MCF 10A (cell line): Measurements from ENCODE around the gene KREMEN1. TPM values are rescaled to one million over a fixed set of nuclear protein-coding genes. Genes with fewer than 3 reads are reported as not detected.

Experiments
- BruUV-seq: library from RNA; stranded (reverse); fragments of 400-500 nt; replicated peaks from 2 replicates; lab custom pipeline; 2021; lab: Mats Ljungman, UMichigan
- CTCF ChIA-PET: fragments of 300-600 bp; sonication (Branson Sonifier 250); formaldehyde crosslinking; extraction: SDS; loops from one replicate; lab custom pipeline; 2021; ENCODE audit warnings: antibody characterized with exemption, inconsistent platforms; lab: Yijun Ruan, JAX
- POLR2A ChIA-PET: fragments of 300-600, 350-650 bp; sonication (Branson Sonifier 250); formaldehyde crosslinking; extraction: SDS; loops from one replicate; lab custom pipeline; 2020; ENCODE audit warnings: antibody characterized with exemption, inconsistent platforms; lab: Yijun Ruan, JAX
- DNase-seq: peaks from one replicate; pipeline ENCODE4 v3.0.0-alpha.2; 2018; ENCODE audit not compliant: unreplicated experiment
- H3K27ac Mint-ChIP-seq: one replicate; pipeline ENCODE4 v1.8.0; 2022; ENCODE audit warnings: mild to moderate bottlenecking, low read depth, mixed read lengths; ENCODE audit not compliant: unreplicated experiment
- H3K27me3 Mint-ChIP-seq: one replicate; pipeline ENCODE4 v1.8.0; 2022; ENCODE audit warnings: mixed read lengths; ENCODE audit not compliant: insufficient read depth, unreplicated experiment
- H3K36me3 Mint-ChIP-seq: one replicate; pipeline ENCODE4 v1.8.0; 2022; ENCODE audit warnings: mild to moderate bottlenecking, moderate library complexity, mixed read lengths; ENCODE audit not compliant: insufficient read depth, unreplicated experiment
- H3K4me1 Mint-ChIP-seq: one replicate; pipeline ENCODE4 v1.8.0; 2022; ENCODE audit warnings: mixed read lengths; ENCODE audit not compliant: insufficient read depth, unreplicated experiment
- H3K4me3 Mint-ChIP-seq: one replicate; pipeline ENCODE4 v1.8.0; 2022; ENCODE audit warnings: mild to moderate bottlenecking, moderate library complexity, mixed read lengths; ENCODE audit not compliant: unreplicated experiment
- H3K9me3 Mint-ChIP-seq: one replicate; pipeline ENCODE4 v1.8.0; 2022; ENCODE audit warnings: mixed read lengths; ENCODE audit not compliant: unreplicated experiment
- CTCF ChIP-seq: fragments of 200-600 bp; IDR thresholded peaks from one replicate; pipeline ENCODE4 v1.8.0; 2022; ENCODE audit warnings: antibody characterized with exemption, mild to moderate bottlenecking; ENCODE audit not compliant: unreplicated experiment
- intact Hi-C: fragments of 100-400 bp; cut with micrococcal nuclease; formaldehyde crosslinking; loops from 2 replicates; pipeline ENCODE4 v1.14.1; 2022
- total RNA-seq: library from RNA; stranded (reverse); gene quantifications from 2 replicates; pipeline ENCODE4 v1.2.3, GENCODE V29; 2022

The KREMEN1 gene
- total RNA-seq, 1 experiment from 2014 or later, result 3.6 TPM

DNA sequence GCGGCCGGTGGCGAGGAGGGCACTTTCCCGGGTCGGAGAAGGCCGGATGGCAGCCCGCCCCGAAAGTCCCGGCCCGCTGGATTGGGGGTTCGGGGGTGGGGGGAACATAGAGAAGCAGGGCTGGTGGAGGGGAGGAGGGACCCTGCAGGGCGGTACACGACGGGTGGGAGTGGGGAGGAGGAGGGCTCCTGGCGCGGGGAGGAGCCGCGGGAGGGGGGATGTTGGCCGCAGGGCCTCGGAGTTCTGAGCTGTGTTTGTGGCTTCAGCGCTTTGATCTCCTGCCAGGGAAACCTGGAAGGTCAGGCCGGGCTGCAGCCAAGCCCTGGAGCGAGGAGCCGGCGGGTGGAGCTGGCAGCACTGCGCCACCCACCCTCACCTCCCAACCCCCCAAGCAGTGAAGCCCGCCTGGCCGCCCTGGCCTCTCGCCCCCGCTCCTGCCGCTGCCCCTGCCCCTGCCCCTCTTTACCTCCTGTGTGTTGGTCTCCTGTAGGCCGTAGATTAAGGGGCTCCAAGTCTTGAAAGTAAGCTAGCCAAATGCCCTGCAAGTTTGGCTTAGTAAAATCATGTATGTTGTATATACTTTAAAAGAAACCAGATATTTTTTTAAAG, 42.1 kb upstream of the KREMEN1 start:
- Mint-ChIP-seq H3K27me3 (no peaks in the 10 kb centered on the region), H3K4me3 (peak overlapping the region; percentile 83), H3K36me3 (no peaks in the 10 kb centered on the region), H3K9me3 (no peaks in the 10 kb centered on the region), H3K27ac (peak overlapping the region; percentile 97), H3K4me1 (peaks cover 22% of the 10 kb centered on the region)
- BruUV-seq, result no TSS peak
- TF ChIP-seq CTCF, result no peak
- CTCF ChIA-PET, result interaction anchor here (0.7 to 3.4 kb wide), 5 partner anchors 10 to 175 kb away, joined by 3 to 21 read pairs (median 6); no protein-coding TSS in a partner anchor
- POLR2A ChIA-PET, result interaction anchor here (0.6 to 2.4 kb wide), 12 partner anchors 10 to 324 kb away, joined by 3 to 11 read pairs (median 4); no protein-coding TSS in a partner anchor
- intact Hi-C loops, result loop anchor here (1.0 to 5.0 kb wide), 2 partner anchors 133 to 147 kb away; partner anchors contain the start of gene ZNRF3
- DNase-seq, result peak; percentile 91

- peak overlapping the region; percentile 97 for H3K27ac Mint-ChIP-seq
- no peaks in the 10 kb centered on the region for H3K27me3 Mint-ChIP-seq
- H3K36me3 Mint-ChIP-seq, result no peaks in the 10 kb centered on the region
- no peak for TF ChIP-seq CTCF
- DNase-seq, result peak; percentile 95
- POLR2A ChIA-PET, result interaction anchor here (0.6 to 2.4 kb wide), 13 partner anchors 9 to 231 kb away, joined by 3 to 11 read pairs (median 4); partner anchors contain the start of gene XBP1
- no peaks in the 10 kb centered on the region for H3K9me3 Mint-ChIP-seq
- intact Hi-C loops, result loop anchor here (1.0 to 5.0 kb wide), 2 partner anchors 134 to 148 kb away; partner anchors contain the start of gene ZNRF3
- TSS peak; percentile 86 for BruUV-seq
- H3K4me1 Mint-ChIP-seq, result peaks cover 22% of the 10 kb centered on the region
- CTCF ChIA-PET, result interaction anchor here (0.7 to 3.4 kb wide), 7 partner anchors 9 to 215 kb away, joined by 3 to 21 read pairs (median 4); no protein-coding TSS in a partner anchor
- peak overlapping the region; percentile 83 for H3K4me3 Mint-ChIP-seq
Measured at GRCh38 chr22:29031227-29032011, 41.4 kb upstream of the KREMEN1 start.

- Mint-ChIP-seq H3K27ac (peak overlapping the region; percentile 97), H3K36me3 (no peaks in the 10 kb centered on the region), H3K9me3 (no peaks in the 10 kb centered on the region), H3K4me3 (peak overlapping the region; percentile 83), H3K27me3 (no peaks in the 10 kb centered on the region), H3K4me1 (peaks cover 22% of the 10 kb centered on the region)
- ChIA-PET POLR2A (interaction anchor here (1.0 to 2.1 kb wide), 5 partner anchors 9 to 231 kb away, joined by 3 to 11 read pairs (median 4); partner anchors contain the start of gene XBP1), CTCF (interaction anchor here (0.8 to 3.4 kb wide), 5 partner anchors 8 to 214 kb away, joined by 3 to 21 read pairs (median 6); no protein-coding TSS in a partner anchor)
- no peak for TF ChIP-seq CTCF
- DNase-seq, result peak; percentile 11
- no TSS peak for BruUV-seq
- intact Hi-C loops, result loop anchor here (5.0 kb wide), 1 partner anchor 135 kb away; no protein-coding TSS in a partner anchor
Measured at GRCh38 chr22:29032014-29032475, 40.8 kb upstream of the KREMEN1 start.
